Measurements from ENCODE around the gene HOXA3. TPM values are rescaled to one million over a fixed set of nuclear protein-coding genes. Genes with fewer than 3 reads are reported as not detected.

The HOXA3 gene
- total and polyA plus RNA-seq, 9 of the 15 experiments (the other 6 are each of a cell fraction or from before 2014, with no cell fraction given) = 0.04 to 0.13 TPM; not detected in 7

DNA sequence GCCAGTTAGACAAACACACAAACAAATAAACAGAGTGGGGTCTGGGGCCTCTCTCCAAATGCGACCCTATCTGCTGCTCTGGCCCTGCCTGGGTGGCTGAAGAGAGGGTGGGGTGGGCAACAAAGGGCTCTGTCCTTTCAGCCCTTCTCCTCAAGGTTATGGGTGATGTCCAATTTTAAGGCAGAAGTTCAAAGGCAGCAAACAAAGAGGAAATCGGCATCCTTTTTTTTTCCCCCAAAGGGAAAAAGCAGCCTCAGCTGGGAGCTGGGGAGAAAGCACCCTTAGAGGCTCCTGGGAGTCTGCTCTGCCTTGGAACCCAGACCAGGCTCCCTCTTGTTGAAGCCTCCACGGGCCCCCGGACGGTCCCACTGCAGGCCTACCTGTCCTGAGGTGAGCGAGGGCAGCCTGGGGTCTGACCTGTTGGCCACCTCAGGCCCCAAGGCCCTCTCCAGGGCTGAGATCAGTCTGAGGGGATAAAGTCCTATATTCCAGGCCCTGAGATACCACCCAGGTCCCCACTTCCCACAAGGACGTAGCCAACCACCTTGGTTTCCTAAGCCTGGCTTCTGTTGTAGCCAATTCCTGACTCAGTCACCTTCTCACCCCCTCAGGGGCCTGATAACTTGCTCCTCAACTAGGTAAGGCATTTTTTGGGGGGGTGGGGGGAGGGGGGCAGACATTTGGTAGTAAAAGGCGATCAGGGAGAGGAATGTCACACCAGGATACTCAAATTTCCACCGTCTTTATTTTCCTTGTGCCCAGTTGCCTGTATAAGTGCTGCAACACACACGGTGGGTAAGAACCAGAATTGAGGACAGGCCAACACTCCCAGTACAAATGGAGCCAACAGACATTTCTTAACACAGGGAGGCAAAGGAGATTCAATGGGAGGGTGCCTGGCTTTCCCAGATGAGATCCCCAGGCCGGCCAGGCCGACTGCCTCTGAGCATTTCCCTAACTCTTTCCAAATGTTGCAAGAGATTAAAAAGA, 28.3 kb upstream of the HOXA3 start:
- no peak for ATAC-seq
- H3K27me3 ChIP-seq (ENCODE audit: control insufficient read depth in 2 of 2, insufficient read depth in 2 of 2, low read length in 2 of 2) = peaks cover 42 to 78% of the 10 kb centered on the region in 2 experiments

More for the DNA sequence above, 28.3 kb upstream of the HOXA3 start:
- intact Hi-C loops (cut with micrococcal nuclease) = no loop called here
- ChIA-PET POLR2A (no interaction called here), CTCF (ENCODE audit: low intra/inter-chr PET ratio) (no interaction called here)
- no peaks in the 10 kb centered on the region for H3K9me1 ChIP-seq (ENCODE audit: control insufficient read depth, insufficient read depth, low read length)
- no peaks in the 10 kb centered on the region for H3K36me3 ChIP-seq (ENCODE audit: control insufficient read depth, insufficient read depth, low read length)
- DNase-seq (ENCODE audit: extremely low read depth in 1 of 4, low spot score in 3 of 4) = no peak
- no peak overlapping the region for H3K9ac ChIP-seq (ENCODE audit: insufficient read depth in 1 of 2, low read depth in 2 of 2, low read length in 2 of 2)
- no TSS peak for BruUV-seq (replicated peaks)
- H3K27ac ChIP-seq (ENCODE audit: extremely low read depth, low read depth, low read length) = no peak overlapping the region
- H3K9me3 ChIP-seq (replicated peaks; ENCODE audit: control insufficient read depth, insufficient read depth, low read depth, low read length) = no peaks in the 10 kb centered on the region; the same call in 1 of the 2 replicates
- H3K4me1 ChIP-seq (replicated peaks in 1 of 2; ENCODE audit: control insufficient read depth in 2 of 2, insufficient read depth in 2 of 2, low read length in 2 of 2) = peaks cover 0 to 24% of the 10 kb centered on the region in 2 experiments; a peak in 2 of 5 replicates
- no peak for FAIRE-seq
- WGBS (ENCODE audit: insufficient coverage, low coverage, missing lambda C conversion rate) = under 1% methylated on average over 11 of the region's 12 CpGs
- in situ Hi-C loops (cut with MboI) = no loop called here
- H3K79me2 ChIP-seq (ENCODE audit: control insufficient read depth, insufficient read depth, low read length) = no peaks in the 10 kb centered on the region
- H2AFZ ChIP-seq (ENCODE audit: low read depth, low read length) = no peak overlapping the region
- H3K4me2 ChIP-seq (ENCODE audit: insufficient read depth, low read length) = no peak overlapping the region
- no peak overlapping the region for H3K4me3 ChIP-seq
- no peaks in the 10 kb centered on the region for H4K20me1 ChIP-seq (replicated peaks; ENCODE audit: control insufficient read depth, insufficient read depth, low read length)
- TF ChIP-seq ELF4 (CRISPR knock-in tag; IDR thresholded peaks at IDR 0.05) = no peak
- TF ChIP-seq ZBED1 (IDR thresholded peaks at IDR 0.05) = no peak
- no peak for TF ChIP-seq FOS (IDR thresholded peaks at IDR 0.05; ENCODE audit: extremely low read depth, insufficient read length)
- TF ChIP-seq, protein P1, sequence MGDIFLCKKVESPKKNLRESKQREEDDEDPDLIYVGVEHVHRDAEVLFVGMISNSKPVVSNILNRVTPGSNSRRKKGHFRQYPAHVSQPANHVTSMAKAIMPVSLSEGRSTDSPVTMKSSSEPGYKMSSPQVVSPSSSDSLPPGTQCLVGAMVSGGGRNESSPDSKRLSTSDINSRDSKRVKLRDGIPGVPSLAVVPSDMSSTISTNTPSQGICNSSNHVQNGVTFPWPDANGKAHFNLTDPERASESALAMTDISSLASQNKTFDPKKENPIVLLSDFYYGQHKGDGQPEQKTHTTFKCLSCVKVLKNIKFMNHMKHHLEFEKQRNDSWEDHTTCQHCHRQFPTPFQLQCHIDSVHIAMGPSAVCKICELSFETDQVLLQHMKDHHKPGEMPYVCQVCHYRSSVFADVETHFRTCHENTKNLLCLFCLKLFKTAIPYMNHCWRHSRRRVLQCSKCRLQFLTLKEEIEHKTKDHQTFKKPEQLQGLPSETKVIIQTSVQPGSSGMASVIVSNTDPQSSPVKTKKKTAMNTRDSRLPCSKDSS (IDR thresholded peaks at IDR 0.05; ENCODE audit: low read depth, partially characterized antibody) = no peak

Measured in K562 (cell line).